BE2C (cell line): Measurements from ENCODE around the gene PHLPP1.

Experiments
- DNase-seq: peaks from one replicate; pipeline ENCODE4 v3.0.0-alpha.2; 2020
- H3K27me3 ChIP-seq: fragments of 250-450 bp; sonication (Bioruptor Pico); 2 replicates; pipeline ENCODE4 v1.5.1; 2020; ENCODE audit warnings: mild to moderate bottlenecking
- H3K36me3 ChIP-seq: fragments of 250-450 bp; sonication (Bioruptor Pico); 2 replicates; pipeline ENCODE4 v1.5.1; 2020; ENCODE audit warnings: mild to moderate bottlenecking
- H3K4me1 ChIP-seq: fragments of 250-450 bp; sonication (Bioruptor Pico); 2 replicates; pipeline ENCODE4 v1.5.1; 2020
- H3K4me3 ChIP-seq: 2 replicates; pipeline ENCODE4 v1.5.1; 2011; ENCODE audit warnings: low read depth, low read length
- H3K9me3 ChIP-seq: fragments of 250-450 bp; sonication (Bioruptor Pico); 2 replicates; pipeline ENCODE4 v1.5.1; 2020
- CTCF ChIP-seq: IDR thresholded peaks from 2 replicates; pipeline ENCODE4 v1.5.1; 2012; ENCODE audit warnings: mild to moderate bottlenecking, low read depth, low read length

The PHLPP1 gene

GRCh38 chr18:62772860-62773584, 57.7 kb downstream of the PHLPP1 start:
- TF ChIP-seq CTCF, result no peak
- DNase-seq, result no peak
- H3K27me3 ChIP-seq, result no peaks in the 10 kb centered on the region
- H3K4me1 ChIP-seq, result no peaks in the 10 kb centered on the region
- H3K36me3 ChIP-seq, result no peaks in the 10 kb centered on the region
- no peak overlapping the region for H3K4me3 ChIP-seq
- no peaks in the 10 kb centered on the region for H3K9me3 ChIP-seq

- TF ChIP-seq CTCF, result no peak
- Histone ChIP-seq H3K36me3 (no peaks in the 10 kb centered on the region), H3K4me1 (no peaks in the 10 kb centered on the region), H3K9me3 (no peaks in the 10 kb centered on the region), H3K27me3 (no peaks in the 10 kb centered on the region), H3K4me3 (no peak overlapping the region)
- no peak for DNase-seq
These were observed 58.4 kb downstream of the PHLPP1 start for GRCh38 chr18:62773691-62774090.

GRCh38 chr18:62776024-62776570, 60.8 kb downstream of the PHLPP1 start:
- H3K27me3 ChIP-seq, result peaks cover 2% of the 10 kb centered on the region; the same call in 1 of the 2 replicates
- no peaks in the 10 kb centered on the region for H3K4me1 ChIP-seq
- H3K36me3 ChIP-seq, result no peaks in the 10 kb centered on the region
- H3K9me3 ChIP-seq, result no peaks in the 10 kb centered on the region
- no peak for DNase-seq
- no peak overlapping the region for H3K4me3 ChIP-seq
- TF ChIP-seq CTCF, result no peak

- TF ChIP-seq CTCF, result no peak
- H3K36me3 ChIP-seq, result no peaks in the 10 kb centered on the region
- H3K9me3 ChIP-seq, result no peaks in the 10 kb centered on the region
- peaks cover 2% of the 10 kb centered on the region; the same call in 1 of the 2 replicates for H3K27me3 ChIP-seq
- no peaks in the 10 kb centered on the region for H3K4me1 ChIP-seq
- no peak overlapping the region for H3K4me3 ChIP-seq
- DNase-seq, result no peak
These were observed 62.5 kb downstream of the PHLPP1 start for GRCh38 chr18:62777814-62778213.

- no peak for DNase-seq
- no peaks in the 10 kb centered on the region for H3K9me3 ChIP-seq
- no peaks in the 10 kb centered on the region for H3K4me1 ChIP-seq
- H3K36me3 ChIP-seq, result no peaks in the 10 kb centered on the region
- H3K4me3 ChIP-seq, result no peak overlapping the region
- H3K27me3 ChIP-seq, result peaks cover 2% of the 10 kb centered on the region
- no peak for TF ChIP-seq CTCF
These were observed 63.9 kb downstream of the PHLPP1 start for GRCh38 chr18:62778976-62779869.
